Cardiac fibroblast (primary cell): ENCODE data around the gene KLK15.

Experiments used
- DNase-seq, 2 donors: peaks; one replicate each; pipeline versions ENCODE4 v3.0.0 to v3.0.0-alpha.2; 2010; ENCODE audit warnings: low read depth in 2 of 2
- H3K4me3 ChIP-seq, 2 donors: replicated peaks in 1 of 2; 1 replicate in 1 of 2; 2 replicates in 1 of 2; pipeline ENCODE4 v1.5.1; 2011; ENCODE audit warnings: low read depth in 2 of 2, low read length in 2 of 2, mild to moderate bottlenecking in 2 of 2, moderate library complexity in 1 of 2
- CTCF ChIP-seq: IDR thresholded peaks from one replicate; pipeline ENCODE4 v1.5.1; 2011; ENCODE audit warnings: low read depth, mild to moderate bottlenecking, low read length, inconsistent platforms

KLK15 gene

GRCh38 chr19:50837300-50837699, 3.9 kb upstream of the KLK15 start:
- H3K4me3 ChIP-seq = no peak overlapping the region
- TF ChIP-seq CTCF = no peak
- no peak for DNase-seq

- no peak for TF ChIP-seq CTCF
- H3K4me3 ChIP-seq = no peak overlapping the region
- no peak for DNase-seq
These were observed 3.3 kb upstream of the KLK15 start for GRCh38 chr19:50836543-50837195.

GRCh38 chr19:50835785-50836542, 2.6 kb upstream of the KLK15 start:
- DNase-seq = peak; percentile 58 to 60
- no peak for TF ChIP-seq CTCF
- H3K4me3 ChIP-seq = peak overlapping the region; percentile 58 to 63

GRCh38 chr19:50835103-50835784, 1.9 kb upstream of the KLK15 start:
- DNase-seq = peak in 1 of 2 donors; percentile 6
- TF ChIP-seq CTCF = no peak
- peak overlapping the region; percentile 58 to 63 for H3K4me3 ChIP-seq

GRCh38 chr19:50833802-50834167, 411 bp upstream of the KLK15 start:
- H3K4me3 ChIP-seq = no peak overlapping the region
- TF ChIP-seq CTCF = no peak
- DNase-seq = no peak

- H3K4me3 ChIP-seq = no peak overlapping the region
- no peak for DNase-seq
These were observed 708 bp downstream of the KLK15 start for GRCh38 chr19:50832666-50833065.

More at GRCh38 chr19:50832666-50833065, 708 bp downstream of the KLK15 start:
- TF ChIP-seq CTCF = no peak
